Lower leg skin (tissue), 4 donors: Measurements from ENCODE around the gene SLC11A2. TPM values are rescaled to one million over a fixed set of nuclear protein-coding genes. Genes with fewer than 3 reads are reported as not detected.

Source experiments
- DNase-seq, 2 donors: peaks; one replicate each; pipeline ENCODE4 v3.0.0-alpha.2; 2019; ENCODE audit warnings: low spot score in 2 of 2
- H3K4me3 ChIP-seq: fragments of 200-600 bp; sonication (generic); 2 replicates; pipeline ENCODE4 v1.5.1; 2017; ENCODE audit warnings: mild to moderate bottlenecking, low read depth; ENCODE audit not compliant: poor library complexity, severe bottlenecking
- POLR2A ChIP-seq, 2 donors: fragments of 450-650 bp; IDR thresholded peaks; one replicate each; pipeline ENCODE4 v1.6.1; 2016 to 2017; ENCODE audit warnings: antibody characterized with exemption in 2 of 2, mild to moderate bottlenecking in 1 of 2, moderate library complexity in 1 of 2
- WGBS, 2 donors: methylation state at CpG; one replicate each; pipeline ENCODE4 v1.1.5; 2018; 5-methylcytosine and 5-hydroxymethylcytosine counted together
- intact Hi-C: fragments of 100-400 bp; cut with DNase I; formaldehyde crosslinking; loops from one replicate; pipeline ENCODE4 v1.15.0; 2023; ENCODE audit warnings: low total_unique reads
- total RNA-seq, 4 donors: library from RNA; depleted of rRNA; stranded (reverse); fragments of >200 nt; gene quantifications; one replicate each; pipeline ENCODE4 v1.1.0, GENCODE V29; 2016
- TF ChIP-seq, protein P1 (sequence below), 3 donors: fragments of 450-650 bp; IDR thresholded peaks; one replicate each; pipeline ENCODE4 v1.5.1; 2016; ENCODE audit warnings: antibody characterized with exemption in 3 of 3, mild to moderate bottlenecking in 3 of 3, moderate library complexity in 2 of 3

The SLC11A2 gene
- total RNA-seq, 4 donors from 2014 or later, result 48.8 to 76.1 (median 64.9) TPM

DNA sequence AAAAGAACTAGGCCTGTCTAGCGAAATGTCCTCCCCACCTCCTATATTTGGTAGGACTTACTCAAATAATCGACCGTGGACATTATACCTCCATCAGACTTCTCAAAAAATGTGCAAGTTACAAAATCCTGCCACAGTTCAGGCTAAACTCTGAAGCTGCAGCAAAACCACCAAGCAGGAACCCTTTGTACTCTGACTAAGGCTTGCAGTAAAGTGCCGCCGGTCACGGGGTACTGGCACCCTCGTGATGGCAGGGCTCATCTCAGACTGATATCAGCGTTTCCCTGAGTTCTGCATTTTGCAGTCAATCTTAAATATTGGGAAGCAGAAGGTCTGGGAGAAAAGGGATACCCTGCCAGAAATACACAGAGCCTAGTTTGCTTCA, 17.1 kb downstream of the SLC11A2 start:
- TF ChIP-seq, protein P1, sequence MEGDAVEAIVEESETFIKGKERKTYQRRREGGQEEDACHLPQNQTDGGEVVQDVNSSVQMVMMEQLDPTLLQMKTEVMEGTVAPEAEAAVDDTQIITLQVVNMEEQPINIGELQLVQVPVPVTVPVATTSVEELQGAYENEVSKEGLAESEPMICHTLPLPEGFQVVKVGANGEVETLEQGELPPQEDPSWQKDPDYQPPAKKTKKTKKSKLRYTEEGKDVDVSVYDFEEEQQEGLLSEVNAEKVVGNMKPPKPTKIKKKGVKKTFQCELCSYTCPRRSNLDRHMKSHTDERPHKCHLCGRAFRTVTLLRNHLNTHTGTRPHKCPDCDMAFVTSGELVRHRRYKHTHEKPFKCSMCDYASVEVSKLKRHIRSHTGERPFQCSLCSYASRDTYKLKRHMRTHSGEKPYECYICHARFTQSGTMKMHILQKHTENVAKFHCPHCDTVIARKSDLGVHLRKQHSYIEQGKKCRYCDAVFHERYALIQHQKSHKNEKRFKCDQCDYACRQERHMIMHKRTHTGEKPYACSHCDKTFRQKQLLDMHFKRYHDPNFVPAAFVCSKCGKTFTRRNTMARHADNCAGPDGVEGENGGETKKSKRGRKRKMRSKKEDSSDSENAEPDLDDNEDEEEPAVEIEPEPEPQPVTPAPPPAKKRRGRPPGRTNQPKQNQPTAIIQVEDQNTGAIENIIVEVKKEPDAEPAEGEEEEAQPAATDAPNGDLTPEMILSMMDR (IDR thresholded peaks at IDR 0.05), result no peak
- TF ChIP-seq POLR2A (IDR thresholded peaks at IDR 0.05), result no peak
- 70 to 81% methylated on average over 8 of the region's 8 CpGs for WGBS, 2 donors
- peak; percentile 76 to 95 for DNase-seq
- no peak overlapping the region for H3K4me3 ChIP-seq
- intact Hi-C loops, result no loop called here

DNA sequence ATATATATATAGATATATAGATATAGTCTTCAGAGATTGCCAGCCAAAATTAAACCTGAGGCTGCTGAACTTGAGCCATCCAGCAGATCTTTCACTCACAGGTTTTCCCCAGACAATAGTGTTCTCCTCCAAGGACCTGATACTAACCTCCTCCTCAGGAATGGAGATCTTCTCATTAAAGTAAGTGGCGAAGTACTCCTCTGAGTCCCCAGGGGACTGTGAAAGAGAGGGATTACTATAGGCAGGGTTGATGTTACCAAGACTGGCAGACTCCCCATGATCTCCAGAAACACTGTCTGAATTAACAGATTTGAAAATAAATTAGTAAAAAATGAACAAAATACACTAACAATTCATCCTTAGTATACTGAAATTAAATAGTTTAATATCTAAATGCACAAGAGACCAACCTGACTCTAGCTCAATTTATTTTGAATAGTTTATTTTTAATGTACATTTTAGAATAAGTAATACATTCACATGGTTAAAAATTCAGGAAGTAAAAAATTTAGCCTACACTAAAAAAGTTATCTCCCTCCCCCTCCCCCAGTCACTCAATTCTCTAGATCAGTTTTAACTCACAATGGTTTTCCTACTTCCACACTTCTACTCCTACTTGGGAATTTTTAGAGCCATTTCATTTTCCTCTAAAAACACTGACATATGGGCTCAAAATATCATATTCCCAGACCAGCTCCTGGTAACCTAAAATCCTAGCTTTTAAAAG, 17.7 kb downstream of the SLC11A2 start:
- intact Hi-C loops, result no loop called here
- TF ChIP-seq, protein P1 (IDR thresholded peaks at IDR 0.05), result no peak
- no peak for TF ChIP-seq POLR2A (IDR thresholded peaks at IDR 0.05)
- H3K4me3 ChIP-seq, result no peak overlapping the region
- DNase-seq, result no peak
- 93 to 100% methylated on average over 1 of the region's 1 CpG for WGBS, 2 donors

DNA sequence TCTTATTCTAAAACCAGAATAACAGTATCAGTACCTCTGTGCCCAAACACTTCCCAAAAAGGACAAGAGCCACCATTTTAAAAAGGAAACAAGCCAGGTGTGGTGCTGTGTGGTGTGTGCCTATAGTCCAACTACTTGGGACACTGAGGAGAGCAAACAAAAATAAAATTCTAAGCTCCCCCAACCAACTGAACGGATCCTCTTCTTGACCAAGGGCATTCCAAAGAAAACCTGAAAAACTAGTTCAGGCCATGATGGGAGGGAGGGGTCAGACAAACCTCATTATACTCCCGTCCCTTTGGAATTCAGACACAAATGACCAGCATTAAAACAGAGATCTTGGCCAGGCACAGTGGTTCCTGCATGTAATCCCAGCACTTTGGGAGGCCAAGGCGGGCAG, 20.5 kb downstream of the SLC11A2 start:
- no peak for DNase-seq
- 65 to 71% methylated on average over 3 of the region's 3 CpGs for WGBS, 2 donors
- no peak for TF ChIP-seq POLR2A (IDR thresholded peaks at IDR 0.05)
- TF ChIP-seq, protein P1 (IDR thresholded peaks at IDR 0.05), result no peak
- no peak overlapping the region for H3K4me3 ChIP-seq
- intact Hi-C loops, result no loop called here

DNA sequence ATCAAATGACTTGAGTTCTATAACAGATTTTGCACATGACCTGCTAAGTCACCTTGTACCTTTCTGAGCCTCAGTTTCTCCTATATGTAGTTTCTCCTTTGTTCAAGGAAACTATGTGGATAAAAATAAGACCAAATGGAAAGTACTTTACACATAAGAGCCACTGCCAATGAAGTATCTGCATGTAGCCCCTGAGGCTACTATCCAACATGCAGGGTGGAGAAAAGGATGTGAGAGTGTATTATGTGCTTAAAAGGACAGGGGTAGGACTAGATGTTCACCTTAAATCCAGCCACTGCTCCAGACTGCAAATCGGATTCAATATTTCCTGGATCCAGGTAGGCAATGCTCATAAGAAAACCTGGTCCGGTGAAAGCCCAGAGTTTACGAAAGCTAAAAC, 21.2 kb downstream of the SLC11A2 start:
- DNase-seq, result no peak
- no peak overlapping the region for H3K4me3 ChIP-seq
- WGBS, 2 donors, result 84 to 97% methylated on average over 3 of the region's 3 CpGs
- TF ChIP-seq POLR2A (IDR thresholded peaks at IDR 0.05), result no peak
- TF ChIP-seq, protein P1 (IDR thresholded peaks at IDR 0.05), result no peak
- intact Hi-C loops, result no loop called here

DNA sequence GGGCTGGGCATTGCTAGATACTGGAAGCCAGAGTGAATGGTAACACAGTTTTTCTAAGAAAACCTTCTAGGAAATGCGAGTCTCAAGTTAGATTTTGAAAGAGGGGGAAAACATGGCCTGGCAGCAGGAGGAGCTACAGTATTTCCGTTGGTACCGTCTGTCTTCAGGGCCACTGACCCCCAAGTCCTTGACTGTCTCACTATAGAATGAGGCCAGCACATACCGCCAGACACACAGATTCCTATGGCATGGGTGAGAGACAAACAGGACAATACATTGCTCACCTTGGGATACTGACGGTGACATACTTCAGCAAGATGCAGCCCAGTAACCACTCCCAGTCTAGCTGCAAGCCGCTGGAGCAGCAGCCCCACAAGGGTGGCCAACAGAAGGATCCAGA, 21.7 kb downstream of the SLC11A2 start:
- intact Hi-C loops, result no loop called here
- TF ChIP-seq POLR2A (IDR thresholded peaks at IDR 0.05), result no peak
- TF ChIP-seq, protein P1 (IDR thresholded peaks at IDR 0.05), result no peak
- H3K4me3 ChIP-seq, result no peak overlapping the region
- no peak for DNase-seq
- 80 to 83% methylated on average over 6 of the region's 6 CpGs for WGBS, 2 donors

DNA sequence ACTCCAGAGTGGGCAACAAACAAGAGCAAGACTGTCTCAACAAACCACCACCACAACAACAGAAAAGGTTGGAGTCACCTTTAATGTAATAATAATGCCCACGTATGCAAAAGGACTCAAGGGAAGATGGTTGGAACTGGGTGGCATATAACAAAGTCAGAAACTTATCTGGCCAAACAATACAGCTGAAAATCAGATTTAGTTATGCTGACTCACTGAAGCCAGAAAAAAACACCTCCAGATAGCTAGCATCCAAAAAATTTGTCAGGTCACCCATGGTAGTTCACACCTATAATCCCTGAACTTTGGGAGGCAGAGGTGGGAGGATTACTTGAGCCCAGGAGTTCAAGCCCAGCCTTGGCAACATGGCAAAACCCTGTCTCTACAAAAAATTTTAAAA, 24.4 kb downstream of the SLC11A2 start:
- DNase-seq, result no peak
- H3K4me3 ChIP-seq, result no peak overlapping the region
- TF ChIP-seq, protein P1 (IDR thresholded peaks at IDR 0.05), result no peak
- TF ChIP-seq POLR2A (IDR thresholded peaks at IDR 0.05), result no peak
- WGBS, 2 donors, result 96 to 97% methylated on average over 1 of the region's 1 CpG
- intact Hi-C loops, result no loop called here
